HT1080 (cell line): ENCODE data around the gene DENND4A. TPM values are rescaled to one million over a fixed set of nuclear protein-coding genes. Genes with fewer than 3 reads are reported as not detected.
"Not testable (repeated sequence)": the region's sequence is repeated elsewhere in the genome, so short reads cannot be mapped to it uniquely, and the experiment has no call there.

Experiments used
- DNase-seq: peaks from one replicate; pipeline ENCODE4 v3.0.0-alpha.2; 2015; ENCODE audit warnings: low read depth
- total RNA-seq: library from RNA; depleted of rRNA; stranded (reverse); fragments of >200 nt; shearing (Covaris generic); gene quantifications from 2 replicates; pipeline ENCODE4 v1.2.3, GENCODE V29; 2014

Gene DENND4A
- total RNA-seq, 1 experiment from 2014 or later = 9.5 TPM

DNA sequence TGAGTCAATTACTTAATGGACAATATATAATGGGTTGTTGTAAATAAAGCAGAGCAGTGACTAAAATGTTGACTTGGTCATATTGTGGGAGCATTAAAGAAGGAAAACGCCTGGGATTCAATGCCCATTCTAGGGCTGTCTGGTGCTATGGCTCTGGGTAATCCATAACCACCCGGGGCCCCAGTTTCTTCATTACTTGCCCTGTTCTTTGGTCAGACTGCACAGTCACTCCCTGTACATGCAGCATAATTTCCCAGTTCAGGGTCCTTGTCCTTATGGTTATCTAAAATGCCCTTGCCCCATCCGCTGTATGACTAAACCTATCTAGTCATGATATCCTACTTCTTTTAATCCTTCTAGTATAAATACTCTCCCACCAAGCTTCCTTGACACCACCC lies 27.5 kb upstream of the DENND4A start:
- DNase-seq = peak; percentile 71

DNA sequence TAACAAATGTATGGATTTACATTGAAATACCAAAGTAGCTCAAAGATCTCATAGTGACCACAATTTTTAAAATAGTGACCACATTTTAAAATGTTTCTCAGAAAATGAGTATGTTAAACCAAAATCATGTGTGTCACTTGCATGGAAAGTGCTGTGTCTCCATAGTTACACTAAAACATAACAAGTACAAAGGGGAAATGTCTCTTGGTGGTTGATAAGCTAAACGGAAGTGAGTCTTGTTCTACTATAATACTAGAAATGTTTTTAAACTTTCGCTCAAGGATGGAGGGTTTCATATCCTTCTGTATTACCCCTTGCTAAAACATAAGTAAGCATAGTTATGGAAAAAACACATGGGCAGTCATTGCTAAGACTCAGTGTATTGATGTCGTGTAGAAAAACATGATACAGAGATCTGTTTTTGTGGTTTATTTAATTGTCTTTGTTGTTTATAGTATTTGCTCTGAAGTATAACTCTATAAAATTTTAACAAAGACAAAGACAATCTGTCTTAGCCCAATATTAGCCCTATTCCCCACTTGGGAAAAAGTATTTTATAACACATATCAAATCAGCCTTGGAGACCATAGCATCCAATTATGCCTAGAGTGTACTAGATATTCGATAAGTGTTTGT lies 27.0 kb upstream of the DENND4A start:
- no peak for DNase-seq

DNA sequence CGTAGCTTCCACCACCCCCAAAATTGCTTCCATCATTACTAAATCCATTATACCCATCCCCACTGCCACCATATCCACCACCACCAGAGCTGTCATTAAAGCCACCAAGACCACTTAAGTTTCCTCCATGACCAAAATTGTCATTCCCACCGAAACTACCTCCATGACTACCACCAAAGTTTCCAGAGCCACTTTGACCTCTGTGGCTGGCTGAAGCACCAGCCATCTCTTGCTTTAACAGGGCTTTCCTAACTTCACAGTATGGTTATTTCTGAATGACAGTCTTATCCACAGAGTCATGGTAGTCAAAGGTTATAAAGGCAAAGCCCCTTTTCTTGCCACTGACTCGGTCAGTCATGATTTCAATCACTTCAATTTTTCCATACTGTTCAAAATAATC lies 24.3 kb upstream of the DENND4A start:
- DNase-seq = no peak

DNA sequence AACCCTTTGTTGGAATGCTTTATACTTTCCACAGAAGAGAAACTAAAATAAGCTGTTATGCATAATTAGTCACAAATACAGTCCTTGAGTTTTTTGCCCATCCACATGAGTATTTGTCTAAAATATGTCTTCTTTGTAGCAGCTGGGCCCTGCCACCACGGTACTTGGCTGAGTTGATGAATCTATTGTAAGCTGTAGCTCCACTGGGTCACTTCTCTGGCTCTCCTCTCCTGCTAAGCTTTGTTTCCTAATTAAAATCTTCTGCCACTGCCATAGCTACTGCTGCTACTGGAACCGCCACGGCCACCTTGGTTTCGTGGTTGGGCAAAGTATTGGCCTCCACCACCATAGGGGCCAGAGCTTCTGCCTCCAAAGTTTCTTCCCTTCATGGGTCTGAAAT lies 23.9 kb upstream of the DENND4A start:
- DNase-seq = not testable (repeated sequence)

DNA sequence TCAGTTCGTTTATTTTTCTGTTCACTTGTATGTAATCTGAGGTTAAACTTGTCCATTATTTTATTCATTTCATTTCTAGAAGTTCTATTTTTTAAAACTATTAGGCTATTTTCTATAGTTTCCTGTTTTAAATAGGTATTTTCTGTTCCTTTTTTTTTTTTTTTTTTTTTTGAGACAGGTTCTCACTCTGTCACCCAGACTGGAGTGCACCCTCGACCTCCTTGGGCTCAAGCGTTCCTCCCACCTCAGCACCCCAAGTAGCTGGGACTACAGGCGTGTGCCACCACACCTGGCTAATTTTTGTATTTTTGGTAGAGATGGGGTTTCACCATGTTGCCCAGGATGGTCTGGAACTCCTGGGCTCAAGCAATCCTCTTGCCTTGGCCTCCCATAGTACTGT lies 22.2 kb upstream of the DENND4A start:
- not testable (repeated sequence) for DNase-seq

DNA sequence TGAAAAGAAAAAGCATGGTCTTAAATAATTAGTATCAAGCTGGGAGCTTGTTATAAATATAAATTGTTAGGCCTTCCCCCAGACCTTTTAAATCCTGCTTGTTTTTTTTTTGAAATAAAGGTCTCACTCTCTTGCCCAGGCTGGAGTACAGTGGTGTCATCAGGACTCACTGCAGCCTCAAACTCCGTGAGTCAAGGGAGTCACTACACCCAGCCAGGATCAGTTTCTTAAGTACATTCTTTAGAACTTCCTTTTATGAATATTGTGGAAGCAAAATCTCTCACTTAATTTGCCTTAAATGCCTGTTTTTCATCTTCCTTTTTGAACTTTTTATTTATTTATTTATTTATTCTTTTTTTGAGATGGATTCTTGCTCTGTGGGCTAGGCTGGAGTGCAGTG lies 20.8 kb upstream of the DENND4A start:
- DNase-seq = no peak

DNA sequence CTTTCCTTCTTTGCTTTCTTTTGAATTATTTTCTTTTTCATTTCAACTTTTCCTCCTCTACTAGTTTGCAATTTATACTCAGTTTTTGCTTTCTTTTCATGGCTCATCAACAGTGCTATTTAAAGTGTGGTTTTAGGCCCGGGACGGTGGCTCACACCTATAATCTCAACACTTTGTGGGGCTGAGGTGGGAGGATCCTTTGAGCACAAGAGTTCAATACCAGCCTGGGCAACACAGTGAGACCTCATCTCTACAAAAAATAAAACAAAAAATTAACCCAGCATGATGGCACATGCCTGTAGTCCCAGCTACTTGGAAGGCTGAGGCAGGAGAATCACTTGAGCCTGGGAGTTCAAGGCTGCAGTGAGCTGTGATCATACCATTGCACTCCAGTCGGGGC lies 20.4 kb upstream of the DENND4A start:
- DNase-seq = no peak

DNA sequence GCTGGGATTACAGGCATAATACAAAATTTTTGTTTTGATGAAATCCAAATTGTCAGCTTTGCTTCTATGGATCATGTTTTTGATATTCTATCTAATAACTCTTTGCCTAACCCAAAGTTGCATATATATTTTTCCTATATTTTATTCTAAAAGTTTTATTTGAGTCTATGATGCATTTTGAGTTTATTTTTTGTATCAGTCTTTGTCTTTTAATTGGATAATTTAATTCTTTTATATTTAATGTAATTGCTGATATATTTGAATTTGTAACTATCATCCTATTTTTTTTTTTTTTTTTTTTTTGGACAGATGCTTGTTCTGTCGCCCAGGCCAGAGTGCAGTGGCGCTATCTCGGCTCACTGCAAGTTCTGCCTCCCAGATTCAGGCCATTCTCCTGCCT lies 19.7 kb upstream of the DENND4A start:
- DNase-seq = no peak

DNA sequence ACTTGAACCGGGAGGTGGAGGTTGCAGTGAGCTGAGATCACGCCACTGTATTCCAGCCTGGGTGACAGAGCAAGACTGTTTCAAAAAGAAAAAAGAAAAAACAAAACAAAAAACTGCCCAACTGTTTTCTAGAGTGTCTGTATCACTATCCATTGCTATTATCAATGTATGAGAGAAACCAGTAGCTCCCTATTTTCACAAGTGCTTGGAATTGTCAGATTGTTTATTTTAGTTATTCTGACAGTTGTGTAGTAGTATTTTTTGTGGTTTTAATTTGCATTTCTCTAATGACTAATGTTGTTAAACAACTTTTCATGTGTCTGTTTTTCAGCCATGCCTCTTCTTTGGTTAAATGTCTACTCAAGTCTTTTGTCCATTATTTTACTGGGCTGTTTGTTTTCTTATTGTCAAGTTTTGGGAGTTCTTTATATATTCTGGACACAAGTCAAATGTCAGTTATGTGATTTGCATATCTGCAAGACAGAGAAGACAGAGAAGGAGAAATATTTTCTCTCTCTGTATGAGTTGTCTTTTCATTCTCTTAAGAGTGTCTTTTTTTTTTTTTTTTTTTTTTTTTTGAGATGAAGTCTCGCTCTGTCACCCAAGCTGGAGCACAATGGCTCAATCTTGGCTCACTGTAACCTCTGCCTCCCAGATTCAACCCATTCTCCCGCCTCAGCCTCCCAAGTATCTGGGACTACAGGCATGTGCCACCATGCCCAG lies 19.1 kb upstream of the DENND4A start:
- DNase-seq = not testable (repeated sequence)

DNA sequence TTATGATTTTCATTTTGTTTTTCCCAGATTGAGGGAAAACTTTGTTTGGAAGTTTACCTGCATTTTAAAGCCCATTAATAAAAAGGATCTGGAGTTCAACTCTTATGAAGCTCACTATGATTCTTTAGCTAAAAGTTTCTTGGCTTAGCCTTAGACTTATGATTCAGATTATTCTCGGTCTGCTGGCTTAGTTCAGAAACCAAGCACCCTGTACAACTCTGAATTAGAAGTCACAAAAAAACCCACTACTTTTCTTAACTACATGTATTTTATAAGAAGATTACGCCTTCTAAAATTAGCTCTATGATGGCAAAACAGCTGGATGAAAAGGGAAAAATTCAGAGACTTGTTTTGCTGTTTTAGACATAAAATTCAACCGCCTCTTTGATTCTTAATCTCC lies 14.3 kb upstream of the DENND4A start:
- no peak for DNase-seq

DNA sequence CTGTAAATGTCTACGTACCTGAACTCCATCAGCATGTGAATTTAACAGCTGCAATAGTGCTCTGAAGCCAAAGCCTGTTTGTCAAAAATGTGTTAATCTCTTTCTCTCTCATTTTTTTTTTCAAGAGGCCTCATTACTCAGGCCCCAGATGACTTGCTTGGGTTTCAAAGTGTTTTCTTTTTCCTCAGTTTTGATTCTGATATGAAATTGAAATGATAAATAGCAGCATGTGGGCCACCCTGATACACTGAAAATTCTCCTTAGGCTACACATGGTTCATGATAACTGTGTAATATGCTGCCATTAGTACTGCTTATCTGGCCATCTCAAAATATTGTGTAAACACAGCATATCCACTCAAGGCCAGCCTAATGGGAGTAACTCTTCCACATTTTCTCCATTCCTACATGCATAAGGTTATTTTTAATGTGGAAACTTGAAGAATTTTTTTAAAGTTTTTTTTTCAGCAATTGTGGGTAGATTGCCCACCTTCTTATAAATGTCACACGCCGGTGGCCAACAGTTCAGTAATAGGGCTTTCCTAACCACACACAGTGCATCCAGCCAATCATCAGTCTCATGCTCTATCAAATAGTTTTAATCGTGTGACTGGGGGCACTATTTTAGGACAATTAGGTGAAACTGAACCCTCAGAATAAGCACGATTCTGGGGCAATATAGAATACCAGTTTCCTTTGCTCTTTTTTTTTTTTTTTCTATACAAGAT lies 13.1 kb upstream of the DENND4A start:
- DNase-seq = no peak

DNA sequence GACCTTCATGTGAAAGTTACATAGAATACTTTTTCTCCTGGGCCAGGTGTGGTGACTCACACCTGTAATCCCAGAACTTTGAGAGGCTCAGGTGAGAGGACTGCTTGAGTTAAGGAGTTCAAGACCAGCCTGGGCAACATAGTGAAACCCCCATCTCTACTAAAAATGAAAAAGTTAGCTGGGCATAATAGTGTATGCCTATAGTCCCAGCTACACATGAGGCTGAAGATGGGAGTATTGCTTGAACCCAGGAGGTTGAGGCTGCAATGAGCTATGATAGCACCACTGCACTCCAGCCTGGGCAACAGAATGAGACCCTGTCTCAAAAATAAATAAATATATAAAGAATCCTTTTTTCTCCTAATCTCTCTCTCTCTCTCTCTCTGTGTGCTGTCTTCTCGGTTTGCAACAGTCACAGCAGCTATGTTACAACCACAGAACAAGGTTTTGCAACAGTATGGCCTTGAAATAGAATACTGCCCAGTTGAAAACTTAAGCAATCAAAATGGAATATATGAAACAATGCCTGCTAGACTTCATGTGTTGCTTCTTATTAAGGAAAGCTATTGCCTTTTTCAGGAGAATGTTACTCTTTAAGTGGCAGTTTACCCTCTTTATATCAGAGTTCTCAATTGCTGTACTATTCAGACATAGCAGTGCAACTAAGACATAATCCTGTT lies 12.3 kb upstream of the DENND4A start:
- DNase-seq = no peak

DNA sequence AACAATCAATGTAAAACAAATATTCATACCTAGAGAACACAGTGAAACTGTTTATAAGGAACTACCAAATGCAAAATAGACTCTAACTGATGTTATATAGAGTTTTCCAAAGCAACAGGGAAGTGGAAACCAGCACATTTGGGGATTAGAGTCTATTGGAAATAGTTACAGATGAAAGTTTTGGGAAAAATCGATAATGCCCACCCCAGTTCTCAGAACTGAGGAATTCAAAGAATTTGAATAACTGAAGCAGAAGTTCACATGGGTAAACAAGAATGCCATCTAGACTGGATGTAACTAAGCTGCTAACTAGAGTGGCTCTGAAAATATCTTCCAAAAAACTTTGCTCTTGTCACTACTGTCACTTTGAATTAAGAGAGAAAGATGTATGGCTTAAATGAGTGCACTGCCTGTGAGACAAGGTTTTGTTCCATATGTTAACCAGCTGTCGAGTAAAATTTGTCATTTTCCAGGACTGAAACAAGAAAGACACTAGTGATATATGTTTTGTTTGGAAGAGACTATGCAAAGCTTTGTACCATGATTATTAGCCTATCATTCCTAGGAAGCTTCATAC lies 9.2 kb upstream of the DENND4A start:
- no peak for DNase-seq

DNA sequence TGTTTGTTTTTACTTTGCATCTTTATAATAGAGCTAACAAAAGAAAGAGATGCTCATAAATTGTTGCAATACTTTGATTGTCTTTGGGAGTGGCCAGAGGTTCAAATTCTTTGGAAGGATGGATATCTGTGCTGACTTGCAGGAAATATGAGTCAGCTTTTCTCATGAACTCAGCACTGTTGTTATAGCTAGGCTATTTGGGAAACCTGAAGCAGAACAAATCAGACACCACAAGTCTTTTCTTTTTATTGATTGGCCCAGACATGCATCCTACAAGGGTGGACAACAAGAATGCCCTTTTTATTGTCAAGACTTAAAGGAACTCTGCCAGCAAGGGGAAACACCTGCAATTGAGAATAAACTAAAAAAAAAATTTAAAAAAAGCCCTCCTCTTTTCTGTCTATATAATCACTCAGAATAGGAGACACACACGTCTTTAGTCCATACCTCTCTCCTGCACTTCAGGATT lies 4.6 kb upstream of the DENND4A start:
- DNase-seq = peak; percentile 77

DNA sequence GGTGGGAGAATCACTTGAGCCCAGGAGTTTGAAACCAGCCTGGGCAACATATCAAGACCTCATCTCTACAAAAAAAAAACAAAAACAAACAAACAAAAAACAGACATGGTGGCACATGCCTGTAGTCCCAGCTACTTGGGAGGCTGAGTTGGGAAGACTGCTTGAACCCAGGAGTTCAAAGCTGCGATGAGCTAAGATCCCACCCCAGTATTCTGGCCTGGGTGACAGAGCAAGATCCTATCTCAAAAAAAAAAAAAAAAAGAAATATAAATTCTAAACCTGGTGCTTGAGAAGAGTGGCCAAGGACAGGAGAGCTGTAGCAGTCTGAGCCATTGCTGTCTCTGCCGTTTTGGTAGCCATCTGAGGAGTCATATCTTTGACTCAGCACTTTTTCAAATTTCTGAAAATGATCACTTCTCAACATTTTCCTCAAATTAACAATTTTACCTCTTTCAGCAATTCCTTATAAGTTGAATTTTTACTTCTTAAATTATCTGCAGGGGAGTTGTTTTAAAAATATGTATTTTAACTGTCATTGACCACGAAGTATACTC lies 3.6 kb upstream of the DENND4A start:
- DNase-seq = no peak

DNA sequence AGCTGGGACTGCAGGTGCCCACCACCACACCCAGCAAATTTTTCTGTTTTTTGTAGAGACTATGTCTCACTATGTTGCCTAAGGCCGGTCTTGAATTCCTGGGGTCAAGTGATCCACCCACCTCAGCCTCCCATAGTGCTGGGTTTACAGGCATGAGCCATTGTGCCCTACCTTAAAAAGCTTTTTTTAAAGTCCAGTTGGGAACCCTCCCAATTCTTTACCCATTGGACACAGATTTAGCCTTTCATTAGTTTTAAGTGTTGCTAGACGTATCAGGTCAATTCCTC lies 1.7 kb upstream of the DENND4A start:
- no peak for DNase-seq

DNA sequence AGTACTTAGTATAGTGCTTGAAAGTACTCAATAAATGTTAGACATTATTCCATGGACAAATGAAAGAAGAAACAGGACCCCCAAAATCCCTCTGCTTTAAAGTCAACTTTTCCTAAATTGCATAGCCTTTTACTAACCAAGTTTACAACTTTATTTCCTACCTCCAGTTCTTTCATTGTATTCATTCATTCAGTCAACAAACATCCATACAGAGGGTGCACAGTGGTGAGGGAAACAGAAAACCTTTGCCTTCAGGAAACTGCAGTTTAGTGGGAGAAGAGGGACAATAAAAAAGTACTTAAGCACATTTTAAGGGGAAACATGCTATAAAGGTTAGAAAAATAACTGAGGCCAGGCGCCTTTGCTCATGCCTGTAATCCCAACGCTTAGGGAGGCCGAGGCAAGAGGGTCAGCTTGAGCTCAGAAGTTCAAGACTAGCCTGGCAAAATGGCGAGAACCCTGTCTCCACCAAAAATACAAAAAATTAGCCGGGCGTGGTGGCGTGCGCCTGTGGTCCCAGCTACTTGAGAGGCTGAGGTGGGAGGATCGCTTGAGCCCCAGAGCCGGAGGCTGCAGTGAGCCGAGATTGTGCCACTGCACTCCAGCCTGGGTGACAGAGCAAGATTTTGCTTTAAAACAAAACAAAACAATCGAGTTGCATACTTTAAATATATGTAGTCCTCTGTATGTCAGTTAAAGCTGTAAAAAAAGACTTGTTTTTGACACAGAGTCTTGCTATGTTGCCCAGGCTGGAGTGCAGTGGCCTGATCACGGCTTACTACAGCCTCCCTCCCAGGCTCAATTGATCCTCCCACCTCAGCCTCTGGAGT lies 1.1 kb upstream of the DENND4A start:
- no peak for DNase-seq

DNA sequence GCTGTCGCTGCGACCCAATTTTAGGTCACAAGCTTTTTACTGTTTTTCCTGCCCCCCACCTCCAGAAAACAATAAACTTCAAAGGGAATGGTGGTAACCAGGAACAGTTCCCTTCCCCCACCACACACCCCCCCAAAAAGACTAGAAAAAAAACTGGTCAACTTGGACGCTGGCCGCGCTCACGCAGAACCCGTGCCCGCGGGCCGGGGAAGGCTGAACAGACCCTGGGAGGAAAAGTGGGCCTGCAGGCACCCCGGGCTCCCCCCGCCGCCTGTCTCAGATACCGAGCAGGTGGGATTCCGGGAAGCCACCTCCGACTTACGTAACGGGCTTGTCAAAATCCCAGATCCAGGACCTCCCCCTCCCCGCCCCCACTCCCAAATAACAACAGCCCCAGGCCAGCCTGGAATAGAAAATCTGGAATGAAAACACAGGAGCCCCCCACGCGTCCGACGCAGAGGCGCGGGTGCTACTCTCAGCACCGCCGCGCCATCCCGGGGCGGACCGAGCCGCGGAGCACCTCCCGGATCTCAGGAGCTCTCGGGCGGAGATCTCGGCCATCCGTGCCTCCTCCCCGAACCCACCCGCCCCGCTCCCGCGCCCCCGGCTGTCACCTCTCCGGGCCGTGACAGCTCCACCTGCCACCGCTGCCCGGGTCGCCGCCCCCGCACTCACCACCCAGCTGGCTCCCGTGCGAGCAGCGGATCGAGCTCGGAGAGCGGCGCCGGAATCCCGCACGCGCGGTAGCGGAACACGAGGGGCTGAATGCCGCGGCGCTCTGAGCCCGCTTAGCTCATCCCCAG lies 557 bp downstream of the DENND4A start:
- peak; percentile 48 for DNase-seq

DNA sequence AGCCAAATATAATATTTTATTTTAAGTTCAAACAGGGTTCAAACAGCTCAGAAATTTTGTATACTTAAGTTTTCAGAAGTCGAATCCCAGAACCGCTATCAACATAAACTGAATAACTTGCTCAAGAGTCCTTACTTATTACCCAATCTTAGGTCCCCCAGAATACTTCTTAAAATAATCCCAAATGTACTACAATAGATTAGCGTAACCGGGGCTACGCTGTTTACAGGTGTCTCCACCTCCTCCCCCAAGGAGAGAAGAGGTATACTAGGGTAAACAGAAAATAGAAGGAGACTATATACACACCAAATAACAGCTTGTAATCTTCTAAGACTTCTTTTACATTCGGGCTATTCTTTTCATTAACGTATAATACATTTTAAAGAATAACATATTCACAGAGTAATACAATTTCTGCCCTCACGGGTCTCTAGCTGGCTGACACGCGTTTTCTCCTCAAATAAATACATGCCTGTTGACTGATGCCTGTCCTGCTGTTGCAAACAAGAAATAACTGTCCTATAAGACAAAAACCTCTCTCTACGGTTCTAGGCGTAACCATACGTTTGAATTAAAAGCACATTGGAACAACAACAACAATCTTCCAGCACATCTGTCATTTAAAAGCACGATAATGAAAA lies 1.3 kb downstream of the DENND4A start:
- DNase-seq = no peak
